Brain microvascular endothelial cell (primary cell): ENCODE data around the gene UGP2.
"Not testable (repeated sequence)": the region's sequence is repeated elsewhere in the genome, so short reads cannot be mapped to it uniquely, and the experiment has no call there.

Experiments
- DNase-seq: peaks from one replicate; pipeline ENCODE4 v3.0.0-alpha.2; 2020
- H3K27ac ChIP-seq: fragments of 250-450 bp; sonication (Bioruptor Pico); 2 replicates; pipeline ENCODE4 v1.5.1; 2020; ENCODE audit warnings: mild to moderate bottlenecking, moderate library complexity
- H3K27me3 ChIP-seq: fragments of 250-450 bp; sonication (Bioruptor Pico); replicated peaks from 2 replicates; pipeline ENCODE4 v1.5.1; 2020; ENCODE audit warnings: mild to moderate bottlenecking
- H3K36me3 ChIP-seq: fragments of 250-450 bp; sonication (Bioruptor Pico); replicated peaks from 2 replicates; pipeline ENCODE4 v1.5.1; 2020; ENCODE audit warnings: mild to moderate bottlenecking
- H3K4me3 ChIP-seq: 2 replicates; pipeline ENCODE4 v1.5.1; 2011; ENCODE audit warnings: low read depth, mild to moderate bottlenecking, control low read depth, low read length, moderate library complexity
- CTCF ChIP-seq: IDR thresholded peaks from 2 replicates; pipeline ENCODE4 v1.5.1; 2011; ENCODE audit warnings: low read depth, mild to moderate bottlenecking, moderate library complexity, low read length, control low read depth, inconsistent platforms; ENCODE audit errors: missing control alignments
- in situ Hi-C: cut with HindIII; loops from 2 replicates; pipeline ENCODE4 v1.10.0; 2017; ENCODE audit warnings: low sequenced_read_pairs, low pct_ligation_motif_present

Gene UGP2

GRCh38 chr2:63811063-63811462 is 30.6 kb upstream of the UGP2 start:
- DNase-seq, result no peak
- in situ Hi-C loops, result no loop called here

GRCh38 chr2:63811870-63812269 is 29.8 kb upstream of the UGP2 start:
- in situ Hi-C loops, DNase-seq, H3K4me3 ChIP-seq, H3K27ac ChIP-seq, H3K36me3 ChIP-seq, H3K27me3 ChIP-seq: not testable (repeated sequence)

More at GRCh38 chr2:63811063-63811462, 30.6 kb upstream of the UGP2 start:
- no peaks in the 10 kb centered on the region for H3K27me3 ChIP-seq
- no peak for TF ChIP-seq CTCF
- H3K36me3 ChIP-seq, result no peaks in the 10 kb centered on the region
- no peak overlapping the region for H3K27ac ChIP-seq
- H3K4me3 ChIP-seq, result no peak overlapping the region

GRCh38 chr2:63814114-63814513 is 27.6 kb upstream of the UGP2 start:
- no peak for DNase-seq

GRCh38 chr2:63817382-63817781 is 24.3 kb upstream of the UGP2 start:
- Histone ChIP-seq H3K4me3 (no peak overlapping the region), H3K36me3 (no peaks in the 10 kb centered on the region), H3K27ac (no peak overlapping the region), H3K27me3 (no peaks in the 10 kb centered on the region)
- in situ Hi-C loops, result no loop called here
- no peak for TF ChIP-seq CTCF
- no peak for DNase-seq

More at GRCh38 chr2:63814114-63814513, 27.6 kb upstream of the UGP2 start:
- Histone ChIP-seq H3K27ac (no peak overlapping the region), H3K27me3 (no peaks in the 10 kb centered on the region), H3K36me3 (no peaks in the 10 kb centered on the region), H3K4me3 (no peak overlapping the region)
- in situ Hi-C loops, result no loop called here
- no peak for TF ChIP-seq CTCF

GRCh38 chr2:63818271-63818670 is 23.4 kb upstream of the UGP2 start:
- H3K27ac ChIP-seq, result no peak overlapping the region
- DNase-seq, result no peak
- in situ Hi-C loops, result no loop called here
- no peak overlapping the region for H3K4me3 ChIP-seq
- H3K36me3 ChIP-seq, result no peaks in the 10 kb centered on the region
- no peak for TF ChIP-seq CTCF
- H3K27me3 ChIP-seq, result no peaks in the 10 kb centered on the region

- no peaks in the 10 kb centered on the region for H3K27me3 ChIP-seq
- H3K36me3 ChIP-seq, result no peaks in the 10 kb centered on the region
- DNase-seq, result no peak
- H3K27ac ChIP-seq, result no peak overlapping the region
- no peak for TF ChIP-seq CTCF
- H3K4me3 ChIP-seq, result no peak overlapping the region
- in situ Hi-C loops, result no loop called here
Observed at GRCh38 chr2:63819256-63819655, 22.4 kb upstream of the UGP2 start.
